ENCODE measurements around the gene CDH20.

Gene CDH20

GRCh38 chr18:61333271-61333745 lies at the start of gene CDH20:
Gene CDH20 (plus strand): TSS chr18:61333430.
- DNase-seq (ENCODE audit: low read depth), result no peak

DNA sequence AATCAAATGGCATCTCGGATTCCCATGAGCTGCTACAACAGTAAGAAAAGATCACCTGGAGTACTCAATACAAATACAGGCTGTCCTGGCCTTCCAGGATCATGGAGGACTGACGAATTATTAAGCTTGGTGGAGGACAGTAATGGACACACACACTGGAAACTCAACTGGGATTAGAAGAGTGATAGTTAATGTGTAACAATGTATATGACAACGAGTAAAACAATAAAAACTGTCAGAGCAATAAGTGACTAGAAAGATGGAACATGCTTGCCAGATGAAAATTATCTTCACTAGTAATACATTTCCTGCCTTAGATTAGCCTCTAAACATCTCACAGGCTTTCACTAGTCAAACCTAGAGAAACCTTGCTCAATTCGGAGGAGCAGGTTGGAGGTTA lies 49.2 kb upstream of the CDH20 start:
- DNase-seq (ENCODE audit: low read depth), result no peak

- no peak for DNase-seq (ENCODE audit: low read depth)
Observed at GRCh38 chr18:61285777-61286176, 47.5 kb upstream of the CDH20 start.

DNA sequence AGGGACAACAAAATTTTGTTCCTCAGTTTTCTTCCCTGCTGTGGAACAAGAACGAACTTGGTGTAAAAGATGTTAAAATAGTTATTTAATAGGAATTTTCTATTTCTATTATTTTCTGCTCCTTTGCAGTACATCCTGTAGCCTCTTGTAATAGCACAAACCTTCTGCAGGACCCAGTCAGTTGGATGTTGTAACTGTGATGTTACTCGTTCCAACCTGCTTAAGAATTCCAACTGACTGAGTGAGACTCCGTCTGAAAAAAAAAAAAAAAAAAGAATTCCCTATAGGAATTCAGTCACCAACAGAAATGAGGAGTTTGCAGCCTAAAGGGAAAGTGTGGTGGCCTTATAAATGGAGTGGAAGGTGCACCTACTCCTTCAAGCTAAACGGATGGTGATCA lies 46.4 kb upstream of the CDH20 start:
- DNase-seq (ENCODE audit: low read depth), result no peak

GRCh38 chr18:61290616-61291015 lies 42.6 kb upstream of the CDH20 start:
- no peak for DNase-seq (ENCODE audit: low read depth)

GRCh38 chr18:61292280-61293035 lies 40.8 kb upstream of the CDH20 start:
- no peak for DNase-seq (ENCODE audit: low read depth)

- DNase-seq (ENCODE audit: low read depth), result no peak
Observed at GRCh38 chr18:61295153-61295552, 38.1 kb upstream of the CDH20 start.

DNA sequence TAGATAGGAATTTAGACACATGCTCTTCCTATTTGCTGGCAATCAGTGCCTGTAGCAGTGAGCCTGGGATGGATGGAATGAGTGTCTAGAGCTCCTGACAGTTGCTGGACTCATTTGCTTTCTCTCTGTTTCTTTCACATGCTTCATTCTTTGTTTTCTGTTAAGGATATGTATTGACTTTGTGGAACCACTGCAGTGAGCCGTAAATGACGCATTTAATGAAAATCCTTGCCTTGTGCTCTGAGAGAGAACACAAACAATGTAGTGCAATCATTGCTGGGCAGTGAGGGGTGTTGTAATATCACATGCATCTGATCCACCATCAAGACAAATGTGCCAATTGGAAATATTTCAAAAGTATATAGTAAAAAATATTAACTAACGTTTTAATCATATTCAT lies 25.2 kb upstream of the CDH20 start:
- DNase-seq (ENCODE audit: low read depth), result no peak

- DNase-seq (ENCODE audit: low read depth), result no peak
Observed at GRCh38 chr18:61308795-61309393, 24.3 kb upstream of the CDH20 start.

DNA sequence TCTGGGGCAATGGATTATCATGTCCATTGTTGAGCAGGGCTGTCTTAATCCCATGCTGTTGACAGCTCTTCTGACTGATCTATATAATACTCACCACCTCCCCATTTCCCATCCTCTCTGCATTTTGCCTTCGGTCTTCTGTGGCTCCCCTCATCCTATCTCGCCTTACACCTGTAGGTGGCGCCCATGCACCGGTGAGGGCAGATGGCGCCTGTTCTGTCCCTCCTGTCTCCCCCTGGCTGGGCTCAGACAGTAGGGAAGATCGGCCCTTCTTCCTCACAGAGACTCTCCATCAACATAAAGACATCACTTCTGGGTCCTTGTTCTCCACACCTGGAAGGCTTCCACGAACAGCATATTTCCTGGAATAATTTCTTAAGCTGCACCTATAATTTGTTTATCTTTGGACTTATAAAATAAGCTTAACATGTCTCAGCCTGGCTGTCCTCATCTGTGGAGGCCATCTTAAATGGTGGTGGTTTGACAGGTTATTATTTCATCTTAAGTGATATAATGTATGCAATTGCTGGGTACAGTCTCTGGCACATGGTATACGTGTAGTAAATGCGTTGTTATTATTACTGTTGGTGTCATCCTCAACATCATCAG lies 10.9 kb upstream of the CDH20 start:
- no peak for DNase-seq (ENCODE audit: low read depth)

GRCh38 chr18:61323951-61324350 lies 9.3 kb upstream of the CDH20 start:
- no peak for DNase-seq (ENCODE audit: low read depth)

DNA sequence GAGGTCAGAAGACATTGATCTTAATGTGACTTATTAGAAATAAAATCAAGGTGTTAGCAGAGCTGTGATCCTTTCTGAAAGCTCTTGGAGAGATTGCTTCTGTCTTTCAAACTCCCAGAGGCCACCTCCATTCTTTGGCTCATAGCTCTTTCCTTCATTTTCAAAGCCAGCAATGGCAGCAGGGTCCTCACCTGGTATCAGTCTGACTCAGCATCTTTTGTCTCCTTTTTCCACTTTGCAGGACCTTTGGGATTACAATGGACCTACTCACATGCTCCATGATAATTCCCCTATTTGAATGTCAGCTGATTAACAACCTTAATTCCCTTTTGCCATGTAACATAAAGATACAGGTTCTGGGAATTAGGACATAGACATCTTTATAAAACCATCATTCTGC lies 6.8 kb upstream of the CDH20 start:
- no peak for DNase-seq (ENCODE audit: low read depth)

- DNase-seq (ENCODE audit: low read depth), result no peak
Observed at GRCh38 chr18:61329398-61329797, 3.8 kb upstream of the CDH20 start.

- no peak for DNase-seq (ENCODE audit: low read depth)
Observed at GRCh38 chr18:61331051-61331450, 2.2 kb upstream of the CDH20 start.

GRCh38 chr18:61333746-61334490 lies 688 bp downstream of the CDH20 start:
- DNase-seq (ENCODE audit: low read depth), result no peak

DNA sequence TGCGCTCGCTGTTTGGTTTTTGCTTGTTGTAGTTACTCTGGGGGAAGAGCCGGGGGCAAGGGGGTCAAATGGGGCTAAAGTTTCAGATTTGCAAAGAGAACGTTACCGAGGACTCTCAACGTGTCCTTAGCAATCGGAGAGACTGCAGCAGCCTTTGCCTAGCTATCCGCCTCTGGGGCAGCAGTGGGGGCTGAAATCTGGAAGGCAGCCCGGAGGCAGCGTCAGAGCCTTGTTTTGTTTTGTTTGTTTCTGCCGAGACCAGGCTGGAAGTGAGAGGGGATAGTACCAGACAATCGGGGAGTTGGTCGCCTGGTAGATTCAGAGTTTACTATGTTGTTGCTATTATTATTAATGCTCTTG lies 1.2 kb downstream of the CDH20 start:
- DNase-seq (ENCODE audit: low read depth), result no peak

DNA sequence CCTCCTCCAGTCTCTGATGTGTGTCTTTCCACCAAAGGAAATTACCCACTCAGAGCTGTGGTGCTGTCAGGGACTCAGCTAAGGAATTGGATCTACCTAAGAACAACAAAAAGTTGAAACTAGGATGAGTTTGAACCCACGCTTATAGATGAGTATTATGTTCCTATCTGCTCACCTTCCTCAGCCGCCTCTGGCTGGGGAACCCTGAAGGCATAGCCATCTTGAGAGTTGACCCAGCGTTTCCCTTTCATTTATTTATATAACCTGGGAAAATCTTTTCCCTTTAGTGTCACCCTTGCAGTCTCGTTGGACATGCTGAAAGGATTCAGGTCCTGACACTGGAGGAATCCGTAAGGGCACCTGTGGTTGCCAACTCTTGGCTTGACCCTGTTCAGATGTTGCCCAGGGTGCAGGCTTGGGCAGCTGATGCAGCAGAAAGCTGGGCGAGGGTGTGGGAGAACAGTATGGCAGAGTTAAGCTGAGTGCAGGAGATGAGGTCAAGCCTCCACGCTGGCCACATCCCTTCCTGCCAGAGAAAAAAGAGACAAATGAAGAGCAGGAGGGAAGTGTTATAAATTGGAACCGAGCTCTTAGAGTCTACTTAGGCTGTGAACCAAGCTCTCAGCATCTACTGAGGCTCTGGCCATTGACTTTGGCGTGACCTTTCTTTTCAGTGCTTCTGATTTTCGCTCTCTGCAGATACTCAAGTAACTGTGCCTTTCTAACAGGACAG lies 1.9 kb downstream of the CDH20 start:
- DNase-seq (ENCODE audit: low read depth), result no peak

DNA sequence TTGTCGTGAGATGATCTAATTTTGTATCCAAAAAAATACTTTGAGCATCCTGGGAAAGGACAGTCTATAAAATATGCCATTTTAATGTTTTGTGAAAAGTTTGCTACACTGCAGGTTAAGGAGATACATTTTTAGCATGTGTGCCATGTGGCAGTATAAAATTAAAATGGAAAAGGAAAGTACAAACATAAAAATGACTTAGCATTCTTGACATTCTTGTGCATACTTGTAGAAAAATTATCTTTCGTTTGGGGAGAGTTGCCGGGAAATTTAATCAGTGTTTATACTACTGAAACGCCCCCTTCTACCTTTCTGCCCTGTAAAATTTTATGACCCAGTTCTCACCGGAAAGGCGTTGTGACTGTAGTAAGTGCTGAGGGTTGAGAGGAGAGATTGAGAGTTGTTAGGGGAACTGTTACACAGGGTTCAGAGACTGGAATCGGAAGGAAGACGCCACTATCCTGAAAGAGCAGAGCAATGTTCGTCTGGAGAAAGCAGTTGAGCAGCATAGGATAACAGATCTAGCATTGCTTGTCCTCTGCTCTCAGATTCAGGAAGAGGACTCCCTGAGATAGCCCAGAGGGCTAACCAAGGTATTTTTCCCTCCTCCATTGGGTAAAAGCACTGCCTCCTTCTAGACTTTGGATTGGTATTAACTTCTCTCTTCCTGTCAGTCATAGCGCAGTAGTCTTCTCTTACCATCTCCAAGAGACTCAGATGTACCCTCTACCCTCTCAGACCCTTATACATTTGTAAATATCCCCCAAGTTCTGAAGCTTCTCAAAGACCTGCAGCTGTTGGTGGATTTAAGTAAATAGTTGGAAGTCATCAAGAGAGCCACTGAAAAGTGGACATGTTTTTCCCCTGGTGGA lies 2.7 kb downstream of the CDH20 start:
- no peak for DNase-seq (ENCODE audit: low read depth)

- no peak for DNase-seq (ENCODE audit: low read depth)
Observed at GRCh38 chr18:61336766-61337165, 3.5 kb downstream of the CDH20 start.

DNA sequence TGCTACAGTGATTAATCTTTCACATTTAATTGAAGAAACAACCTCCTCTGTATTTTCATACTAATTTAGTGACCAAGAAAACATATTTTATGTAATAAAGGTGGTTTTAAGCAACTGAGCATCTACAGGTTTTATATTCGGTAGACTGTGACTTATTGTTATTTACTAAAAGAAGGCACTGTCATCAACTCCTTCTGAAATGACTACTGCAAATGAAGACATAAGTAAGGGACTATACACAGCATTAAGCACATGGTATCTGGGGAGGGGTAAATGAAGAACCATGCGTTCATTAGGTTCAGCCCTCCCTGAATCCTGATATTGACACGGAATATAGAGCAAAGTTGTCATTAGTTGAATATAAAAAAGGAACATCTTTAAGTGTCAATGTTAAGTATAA lies 4.3 kb downstream of the CDH20 start:
- DNase-seq (ENCODE audit: low read depth), result no peak

DNA sequence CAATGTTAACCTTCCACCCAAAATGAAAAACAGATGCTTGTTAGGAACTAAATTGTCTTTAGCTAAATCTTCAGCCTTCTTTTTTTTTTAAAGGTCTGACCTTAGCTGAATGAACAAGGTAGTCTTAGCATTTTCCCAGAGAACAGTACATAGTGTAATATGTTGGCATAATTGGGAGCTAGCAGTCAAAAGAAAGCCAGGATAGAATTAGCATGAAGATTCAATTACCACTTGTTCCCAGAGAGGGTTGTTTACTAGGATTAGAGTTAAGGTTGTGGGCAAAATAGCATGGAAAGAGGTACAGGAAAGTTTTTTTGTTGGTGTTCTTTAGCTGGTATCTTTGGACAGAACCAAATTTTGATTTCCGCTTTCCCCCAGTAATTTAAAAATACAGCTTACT lies 6.9 kb downstream of the CDH20 start:
- DNase-seq (ENCODE audit: low read depth), result no peak

Measured in activated T-helper 1 cell treated with Interleukin-2 at 50 U/mL for 16 hours (primary cell).